ENCODE data around the gene USP2.
"Not testable (repeated sequence)": the region's sequence is repeated elsewhere in the genome, so short reads cannot be mapped to it uniquely, and the experiment has no call there.

The USP2 gene

DNA sequence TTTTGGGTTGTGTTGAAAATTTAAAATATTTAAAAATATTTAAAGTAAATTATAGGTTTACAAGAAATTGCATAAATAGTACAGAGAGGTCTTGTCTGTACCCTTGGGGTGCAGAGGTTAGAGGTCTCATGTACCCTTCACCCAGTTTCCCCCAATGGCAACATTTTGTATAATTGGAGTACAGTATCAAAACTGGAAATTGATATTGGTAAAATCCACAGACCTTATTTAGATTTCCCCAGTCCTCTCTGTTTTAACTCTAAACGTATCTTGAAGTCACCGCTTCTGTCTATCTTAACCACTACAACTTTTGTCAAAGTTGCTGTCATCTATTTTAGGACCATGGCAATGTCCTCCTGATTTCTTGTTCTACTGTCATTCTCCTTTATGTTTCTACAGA, 30.6 kb upstream of the USP2 start:
- no peak for DNase-seq (ENCODE audit: low read depth)

DNA sequence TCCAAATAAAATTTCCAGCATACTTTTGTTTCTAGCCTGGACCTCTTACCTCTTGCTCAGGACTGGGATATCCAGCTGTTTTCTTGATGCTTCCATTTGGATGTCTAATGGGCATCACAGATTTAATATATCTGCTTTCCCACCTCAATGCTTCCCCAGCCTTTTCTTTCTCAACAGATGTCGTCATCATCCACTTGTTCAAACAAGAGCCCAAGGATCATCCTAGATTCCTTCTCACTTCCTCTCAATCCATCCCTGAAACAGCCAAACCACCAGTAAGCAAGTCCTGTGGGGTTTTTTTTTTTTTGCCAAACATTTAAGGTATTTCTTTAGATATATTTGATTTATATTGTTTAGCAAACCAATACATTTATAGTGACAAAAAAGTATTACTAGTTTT, 29.0 kb upstream of the USP2 start:
- no peak for DNase-seq (ENCODE audit: low read depth)

DNA sequence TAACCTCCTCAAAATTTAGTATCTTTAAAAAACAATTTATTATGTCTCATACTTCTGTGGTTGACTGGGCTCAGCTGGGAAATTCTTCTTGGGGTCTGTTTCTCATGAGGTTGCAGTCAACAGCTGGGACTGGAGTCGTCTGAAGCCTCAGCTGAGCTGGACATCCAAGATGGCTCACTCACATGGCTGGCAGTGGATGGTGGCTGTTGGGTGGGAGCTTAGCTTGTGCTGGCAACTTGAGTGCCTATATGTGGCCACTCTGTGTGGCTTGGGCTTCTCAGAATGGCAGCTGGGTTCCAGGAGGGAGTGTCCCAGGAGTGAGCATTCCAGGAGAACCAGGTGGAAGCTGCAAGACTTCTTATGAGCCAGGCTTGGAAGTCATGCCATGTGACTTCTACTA, 28.2 kb upstream of the USP2 start:
- no peak for DNase-seq (ENCODE audit: low read depth)

DNA sequence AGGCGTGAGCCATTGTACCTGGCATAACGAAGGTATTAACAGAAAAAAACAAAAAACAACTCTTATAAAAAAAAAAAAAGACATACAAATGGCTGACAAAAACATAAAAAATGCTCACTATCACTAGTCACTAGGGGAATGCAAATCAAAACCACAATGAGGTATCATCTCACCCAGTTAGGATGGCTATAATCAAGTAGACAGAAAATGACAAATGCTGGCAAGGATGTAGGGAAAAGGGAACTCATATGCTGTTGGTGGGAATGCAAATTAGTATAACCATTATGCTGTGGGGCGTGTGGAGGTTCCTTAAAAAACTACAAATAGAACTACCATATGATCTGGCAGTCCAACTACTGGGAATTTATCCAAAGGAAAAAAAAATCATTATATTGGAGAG, 24.5 kb upstream of the USP2 start:
- no peak for DNase-seq (ENCODE audit: low read depth)

DNA sequence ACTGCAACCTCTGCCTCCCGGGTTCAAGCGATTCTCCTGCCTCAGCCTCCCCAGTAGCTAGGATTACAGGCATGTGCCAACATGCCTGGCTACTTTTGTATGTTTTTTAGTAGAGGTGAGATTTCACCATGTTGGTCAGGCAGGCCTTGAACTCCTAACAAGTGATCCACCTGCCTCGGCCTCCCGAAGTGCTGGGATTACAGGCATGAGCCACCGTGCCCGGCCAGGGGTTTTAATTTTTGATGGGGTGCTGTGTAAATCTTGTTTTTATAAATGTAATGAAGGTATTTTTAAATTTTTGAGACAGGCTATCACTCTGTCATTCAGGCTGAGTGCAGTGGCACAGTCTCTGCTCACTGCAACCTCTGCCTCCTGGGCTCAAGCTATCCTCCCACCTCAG, 24.0 kb upstream of the USP2 start:
- DNase-seq (ENCODE audit: low read depth), result not testable (repeated sequence)

DNA sequence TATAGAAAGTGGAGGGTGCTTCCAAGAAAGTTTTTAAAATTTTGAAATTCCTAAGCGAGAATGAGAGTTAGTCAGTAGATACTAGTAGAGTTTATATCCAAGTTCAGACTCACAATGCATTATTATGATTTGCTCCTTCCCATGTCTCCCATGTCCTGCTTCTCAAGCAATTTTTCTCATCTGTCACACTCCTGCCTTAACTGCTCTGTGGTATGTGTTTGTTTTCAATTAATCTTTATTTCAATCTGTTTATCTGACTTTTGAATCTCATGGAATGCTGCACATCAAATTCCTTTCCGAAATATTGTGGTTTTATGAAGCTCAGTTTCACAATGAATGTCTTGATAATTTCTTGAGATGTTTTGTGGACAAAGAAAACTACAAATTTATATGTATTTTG, 23.4 kb upstream of the USP2 start:
- DNase-seq (ENCODE audit: low read depth), result no peak

DNA sequence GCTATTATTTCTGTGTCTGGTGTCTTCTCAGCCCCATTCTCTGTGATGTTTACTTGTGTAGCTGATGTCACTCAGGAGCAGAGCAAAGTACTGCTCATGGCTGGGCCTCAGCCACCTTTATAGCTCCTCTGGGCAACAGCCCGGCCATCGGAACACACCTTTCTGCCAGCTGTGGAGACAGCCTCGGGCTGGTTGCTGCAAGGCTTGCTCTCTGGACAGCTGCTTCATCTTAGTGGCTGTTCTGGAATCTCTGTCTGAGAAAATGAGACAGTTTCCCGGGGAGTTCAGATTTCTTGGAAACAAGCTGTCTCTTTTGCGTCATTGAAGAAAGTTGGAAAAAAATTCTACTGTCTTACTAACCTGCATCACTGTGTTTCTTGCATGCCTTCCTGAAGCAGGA, 21.5 kb upstream of the USP2 start:
- no peak for DNase-seq (ENCODE audit: low read depth)

DNA sequence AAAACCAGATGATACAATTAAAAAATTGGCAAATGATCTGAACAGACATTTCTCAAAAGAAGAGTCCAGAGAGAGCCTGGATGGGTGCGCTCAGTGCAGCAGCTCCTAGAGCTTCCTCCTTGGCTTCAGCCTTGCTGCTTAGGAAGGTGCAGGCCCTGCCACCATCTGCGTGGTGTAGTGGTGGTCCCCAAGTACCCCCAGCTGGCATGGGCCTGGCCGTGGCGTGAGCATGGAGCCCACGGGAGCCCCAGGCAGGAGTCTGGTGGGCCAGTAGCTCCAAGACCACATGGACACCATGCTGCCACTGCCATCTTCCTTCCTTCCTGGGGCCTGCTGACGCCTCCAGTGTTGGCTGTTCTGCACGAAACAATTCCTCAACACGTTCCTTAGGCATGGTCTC, 21.0 kb upstream of the USP2 start:
- DNase-seq (ENCODE audit: low read depth), result no peak

DNA sequence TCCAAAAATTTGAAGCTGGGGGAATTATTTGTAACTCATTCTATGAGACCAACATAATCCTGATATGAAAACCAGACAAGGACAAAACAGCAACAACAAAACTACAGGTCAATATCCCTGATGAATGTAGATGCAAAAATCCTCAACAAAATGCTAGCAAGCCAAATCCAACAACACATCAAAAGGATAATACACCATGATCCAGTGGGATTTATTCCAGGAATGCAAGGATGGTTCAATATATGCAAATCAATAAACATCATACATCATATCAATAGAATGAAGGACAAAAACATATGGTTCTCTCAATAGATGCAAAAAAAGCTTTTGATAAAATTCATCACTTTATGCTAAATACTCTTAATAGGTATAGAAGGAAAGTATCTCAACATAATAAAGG, 19.4 kb upstream of the USP2 start:
- no peak for DNase-seq (ENCODE audit: low read depth)

DNA sequence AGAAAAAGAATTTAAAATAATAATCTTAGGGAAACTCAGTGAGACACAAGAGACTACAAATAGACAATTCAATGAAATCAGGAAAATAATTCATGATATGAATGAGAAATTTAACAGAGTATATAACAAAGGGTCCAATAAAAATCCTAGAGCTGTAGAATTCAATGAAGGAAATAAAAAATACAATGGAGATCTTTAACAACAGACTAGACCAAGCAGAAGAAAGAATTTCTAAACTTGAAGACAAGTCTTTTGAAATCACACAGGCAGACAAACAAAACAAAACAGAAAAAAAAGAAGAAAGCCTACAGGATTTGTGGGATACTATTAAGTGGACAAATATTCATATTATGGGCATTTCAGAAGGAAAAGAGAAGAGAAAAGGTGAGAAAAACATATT, 16.2 kb upstream of the USP2 start:
- DNase-seq (ENCODE audit: low read depth), result no peak

DNA sequence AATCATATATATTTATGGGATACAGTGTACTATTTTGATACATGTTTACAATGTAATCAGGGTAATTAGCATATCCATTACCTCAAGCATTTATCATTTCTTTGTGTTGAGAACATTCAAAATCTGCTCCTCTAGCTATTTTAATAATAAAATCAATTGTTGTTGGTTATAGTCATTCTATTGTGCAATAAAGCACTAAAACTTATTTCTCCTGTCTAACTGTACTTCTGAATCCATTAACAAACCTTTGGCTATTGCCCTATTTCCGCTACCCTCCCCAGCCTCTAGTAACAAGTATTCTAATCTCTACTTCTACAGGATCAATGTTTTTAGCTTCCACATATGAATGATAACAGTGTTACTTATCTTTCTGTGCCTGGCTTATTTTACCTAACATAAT, 15.3 kb upstream of the USP2 start:
- DNase-seq (ENCODE audit: low read depth), result no peak

DNA sequence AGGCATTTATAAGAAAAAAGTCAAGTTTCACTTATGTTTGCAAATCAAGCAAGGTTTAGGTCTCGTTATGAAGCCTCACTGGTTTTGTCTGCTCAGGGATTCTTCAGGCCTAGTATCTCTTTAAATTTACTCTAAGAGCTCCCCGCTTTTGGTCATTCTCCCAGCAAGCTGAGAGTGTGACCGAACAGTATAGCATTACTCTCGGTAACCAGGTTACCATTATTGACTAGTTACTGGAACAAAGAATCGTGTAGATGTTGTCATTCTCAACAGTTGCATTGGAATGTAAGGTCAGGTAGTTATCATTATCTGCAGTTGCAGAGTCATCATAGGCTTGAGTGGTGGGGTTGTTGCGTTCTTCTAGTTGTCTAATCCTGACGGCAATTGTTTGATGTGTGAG, 9.8 kb upstream of the USP2 start:
- DNase-seq (ENCODE audit: low read depth), result no peak

DNA sequence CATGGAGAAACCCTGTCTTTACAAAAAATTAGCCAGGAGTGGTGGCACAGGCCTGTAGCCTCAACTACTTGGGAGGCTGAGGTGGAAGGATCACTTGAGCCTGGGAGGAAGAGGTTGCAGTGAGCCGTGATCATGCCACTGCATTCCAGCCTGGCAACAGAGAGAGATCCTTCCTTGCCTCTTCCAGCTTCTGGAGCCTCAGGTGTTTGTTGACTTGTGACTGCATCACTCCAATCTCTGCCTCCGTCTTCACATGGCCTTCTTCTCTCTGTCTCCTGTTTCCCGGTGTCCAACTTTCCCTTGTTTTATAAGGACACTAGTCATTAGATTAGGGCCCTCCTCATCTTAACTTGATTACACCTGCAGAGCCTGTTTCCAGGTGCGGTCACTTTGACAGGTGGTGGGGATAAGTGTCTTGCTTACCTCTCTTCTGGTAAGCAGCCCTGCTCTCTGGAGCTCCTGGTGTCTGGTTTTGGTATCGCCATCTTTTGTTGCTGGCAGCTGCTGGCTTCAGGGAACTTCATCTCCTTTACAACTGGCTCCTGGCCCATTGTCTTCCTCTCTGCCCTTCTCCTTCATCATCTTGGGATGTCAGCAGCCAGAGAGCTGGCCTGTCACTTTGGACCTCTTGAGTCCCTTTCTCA, 8.2 kb upstream of the USP2 start:
- no peak for DNase-seq (ENCODE audit: low read depth)

DNA sequence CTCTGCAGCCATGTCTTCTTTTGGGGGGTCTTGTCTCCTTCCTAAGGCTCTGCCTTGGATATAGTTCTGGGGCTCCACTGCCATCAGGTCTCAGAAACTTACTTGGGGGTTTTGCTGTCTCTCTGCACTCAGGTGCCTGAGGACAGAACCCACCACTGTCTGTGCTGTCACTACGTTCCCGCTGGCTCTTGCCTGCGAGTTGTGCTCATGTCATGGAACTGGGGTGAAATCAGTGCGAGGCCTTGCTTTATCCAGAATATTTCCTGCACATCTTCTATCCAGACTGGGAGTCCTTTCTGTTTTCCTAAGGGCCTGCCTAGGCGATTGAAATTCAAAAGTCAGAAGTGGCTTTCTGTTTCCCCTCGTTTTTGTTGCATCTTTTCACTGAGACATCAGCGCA, 6.6 kb upstream of the USP2 start:
- DNase-seq (ENCODE audit: low read depth), result no peak

DNA sequence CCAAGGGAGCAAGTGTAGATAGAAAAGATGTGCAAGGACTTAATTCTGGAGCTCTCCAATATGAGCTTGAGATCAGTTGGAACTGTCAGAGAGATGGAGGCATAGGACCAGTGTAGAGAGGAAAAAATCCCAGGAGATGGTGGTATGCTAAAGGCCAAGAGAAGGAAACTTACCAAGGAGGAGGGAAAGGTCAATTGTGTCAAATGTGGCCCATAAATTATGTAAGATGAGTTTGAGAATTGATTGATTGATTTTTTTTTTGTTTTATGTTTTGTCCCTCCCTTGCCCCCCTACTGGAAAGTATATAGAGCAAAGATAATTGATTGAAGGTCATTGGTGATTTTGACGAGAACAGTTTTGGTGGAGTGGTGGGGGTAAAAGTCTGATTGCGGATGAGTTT, 2.8 kb upstream of the USP2 start:
- DNase-seq (ENCODE audit: low read depth), result no peak

DNA sequence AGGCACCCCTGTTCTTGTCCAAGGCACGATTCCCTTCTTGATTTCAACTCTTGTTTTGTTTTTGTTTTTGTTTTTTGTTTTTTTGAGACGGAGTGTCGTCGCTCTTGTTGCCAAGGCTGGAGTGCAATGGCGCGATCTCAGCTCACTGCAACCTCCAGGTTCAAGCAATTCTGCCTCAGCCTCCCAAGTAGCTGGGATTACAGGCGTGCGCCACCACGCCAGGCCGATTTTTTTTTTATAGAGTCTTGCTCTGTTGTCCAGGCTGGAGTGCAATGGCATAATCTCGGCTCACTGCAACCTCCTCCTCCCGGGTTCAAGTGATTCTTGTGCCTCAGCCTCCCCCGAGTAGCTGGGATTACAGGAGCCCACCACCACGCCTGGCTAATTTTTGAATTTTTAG, 1.0 kb upstream of the USP2 start:
- not testable (repeated sequence) for DNase-seq (ENCODE audit: low read depth)

DNA sequence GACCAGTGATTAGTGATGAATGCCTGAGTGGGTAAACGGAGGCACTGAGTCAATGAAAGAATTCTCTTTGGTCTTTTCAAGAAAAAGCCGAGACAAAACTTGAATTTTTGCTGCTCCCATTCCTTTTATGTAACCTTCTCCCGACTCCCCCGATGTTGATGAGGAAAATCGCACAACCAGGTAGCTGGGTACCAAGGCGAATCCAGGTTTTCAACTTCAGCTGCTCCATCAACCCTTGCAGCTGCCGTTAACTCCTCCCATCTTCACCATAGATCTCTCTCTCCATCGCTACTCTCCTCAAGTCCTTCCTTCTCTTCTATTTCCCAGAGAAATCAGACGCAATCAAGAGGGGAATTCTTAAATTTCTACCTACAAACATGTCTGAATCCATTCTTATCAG, 611 bp upstream of the USP2 start:
- DNase-seq (ENCODE audit: low read depth), result no peak

DNA sequence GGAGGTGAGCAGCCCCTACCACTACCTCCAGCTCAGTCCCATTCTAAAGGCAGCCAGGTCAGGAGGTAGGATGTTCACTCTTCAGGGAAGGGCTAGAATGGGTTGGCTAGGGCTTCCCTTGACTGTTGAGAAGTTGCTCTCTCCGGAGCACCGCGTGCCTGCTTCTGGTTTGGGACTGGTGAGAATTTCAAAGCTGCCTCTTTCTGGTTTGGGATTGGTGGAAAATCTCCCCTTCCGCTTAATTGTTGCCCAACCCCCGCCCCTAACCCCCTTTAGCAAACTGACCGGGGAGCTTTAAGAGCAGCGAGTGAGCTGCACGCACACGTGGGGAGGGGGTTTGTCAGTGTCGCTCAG, 686 bp downstream of the USP2 start:
- DNase-seq (ENCODE audit: low read depth), result no peak

DNA sequence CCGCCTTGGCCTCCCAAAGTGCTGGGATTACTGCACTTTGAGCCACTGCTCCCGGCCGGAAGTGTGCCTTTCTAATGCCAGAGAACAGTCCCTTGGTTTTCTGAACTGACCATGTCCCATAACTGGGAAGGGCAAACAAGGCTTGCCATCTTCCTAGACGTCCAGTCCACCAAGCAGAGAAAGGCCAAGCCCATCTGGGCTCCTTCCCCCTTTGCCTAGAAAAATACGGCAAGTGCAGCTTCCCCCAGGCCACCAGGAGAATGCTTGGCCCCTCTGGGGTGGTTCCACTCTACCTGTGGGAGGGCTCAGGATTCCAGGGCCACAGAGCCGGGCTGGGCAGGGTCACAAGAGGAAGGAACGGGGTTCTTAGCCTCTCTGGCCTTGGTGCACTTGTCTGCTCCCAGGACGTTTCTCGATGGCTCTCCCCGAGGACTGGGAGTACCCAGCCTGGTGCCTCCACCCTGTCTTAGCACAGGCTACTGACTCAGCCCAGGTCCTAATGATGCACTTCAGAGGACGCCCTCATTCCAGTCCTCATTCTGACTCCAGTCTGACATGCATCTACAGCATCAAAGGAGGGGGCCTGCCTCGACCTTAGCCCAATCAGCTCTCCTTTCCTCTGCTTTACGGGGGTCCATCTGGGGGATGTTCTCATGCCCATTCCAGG, 1.2 kb downstream of the USP2 start:
- no peak for DNase-seq (ENCODE audit: low read depth)

DNA sequence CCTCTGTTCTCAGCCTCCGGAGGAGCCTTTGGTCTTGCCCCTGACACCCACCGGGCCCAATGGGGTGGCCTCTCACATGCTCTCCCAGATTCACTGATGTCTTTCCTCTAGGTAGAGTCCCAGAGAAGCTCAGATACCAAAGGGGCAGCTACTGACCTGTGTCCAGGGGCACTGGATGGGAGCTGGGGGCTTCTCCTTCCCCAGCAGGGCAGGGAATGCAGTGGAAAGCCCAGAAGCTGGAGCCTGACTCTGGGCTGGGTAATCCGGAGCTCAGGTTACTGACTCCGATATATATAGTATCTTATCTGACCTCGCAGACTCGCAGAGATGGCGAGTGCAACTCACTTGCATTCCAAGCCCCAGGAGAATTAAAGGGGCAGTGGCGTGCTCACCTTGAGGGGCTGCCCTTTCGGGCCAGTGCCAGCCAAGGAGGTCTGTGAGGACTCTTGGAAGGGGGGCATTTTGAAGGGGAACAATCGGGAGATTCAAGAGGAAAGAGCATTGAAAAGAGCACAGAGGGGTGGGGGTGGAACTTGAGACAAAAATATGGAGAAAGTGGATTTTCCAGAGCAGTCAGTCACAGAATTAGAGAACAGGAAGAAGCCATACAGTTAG, 2.5 kb downstream of the USP2 start:
- DNase-seq (ENCODE audit: low read depth), result no peak

DNA sequence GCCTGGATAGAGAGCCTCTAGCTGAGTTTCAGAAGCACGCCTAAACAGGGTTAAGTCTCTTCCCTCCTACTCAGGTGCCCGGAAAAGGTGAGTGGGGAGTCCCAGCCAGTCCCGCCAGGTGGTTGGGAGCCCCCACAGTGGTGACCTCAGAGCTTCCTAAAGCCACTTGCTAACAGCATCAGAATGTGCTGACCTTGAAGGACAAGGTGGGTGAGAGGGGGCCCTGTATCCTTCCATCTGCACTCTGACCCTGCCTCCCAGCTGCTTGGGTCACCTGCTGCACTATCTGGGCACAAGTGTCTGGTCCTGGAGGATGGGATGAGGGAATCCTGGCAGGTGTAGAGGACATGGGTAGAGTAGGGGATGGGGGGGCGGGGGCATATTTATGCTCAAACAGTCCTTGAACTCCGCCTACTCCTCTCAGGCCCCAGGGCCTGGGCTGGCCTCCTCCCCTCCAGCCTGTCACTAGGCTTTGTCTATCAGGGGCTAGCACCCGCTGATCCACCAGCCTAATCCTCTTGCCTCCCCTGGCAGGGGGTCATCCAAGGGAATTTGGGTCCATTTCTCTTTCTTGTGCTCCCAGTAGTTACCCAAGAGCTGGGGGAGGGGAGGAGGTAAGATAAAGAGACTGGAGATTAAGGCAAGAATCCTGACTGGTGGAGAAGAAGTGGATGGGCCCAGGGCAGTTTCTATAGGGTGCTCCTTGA, 3.4 kb downstream of the USP2 start:
- DNase-seq (ENCODE audit: low read depth), result no peak

DNA sequence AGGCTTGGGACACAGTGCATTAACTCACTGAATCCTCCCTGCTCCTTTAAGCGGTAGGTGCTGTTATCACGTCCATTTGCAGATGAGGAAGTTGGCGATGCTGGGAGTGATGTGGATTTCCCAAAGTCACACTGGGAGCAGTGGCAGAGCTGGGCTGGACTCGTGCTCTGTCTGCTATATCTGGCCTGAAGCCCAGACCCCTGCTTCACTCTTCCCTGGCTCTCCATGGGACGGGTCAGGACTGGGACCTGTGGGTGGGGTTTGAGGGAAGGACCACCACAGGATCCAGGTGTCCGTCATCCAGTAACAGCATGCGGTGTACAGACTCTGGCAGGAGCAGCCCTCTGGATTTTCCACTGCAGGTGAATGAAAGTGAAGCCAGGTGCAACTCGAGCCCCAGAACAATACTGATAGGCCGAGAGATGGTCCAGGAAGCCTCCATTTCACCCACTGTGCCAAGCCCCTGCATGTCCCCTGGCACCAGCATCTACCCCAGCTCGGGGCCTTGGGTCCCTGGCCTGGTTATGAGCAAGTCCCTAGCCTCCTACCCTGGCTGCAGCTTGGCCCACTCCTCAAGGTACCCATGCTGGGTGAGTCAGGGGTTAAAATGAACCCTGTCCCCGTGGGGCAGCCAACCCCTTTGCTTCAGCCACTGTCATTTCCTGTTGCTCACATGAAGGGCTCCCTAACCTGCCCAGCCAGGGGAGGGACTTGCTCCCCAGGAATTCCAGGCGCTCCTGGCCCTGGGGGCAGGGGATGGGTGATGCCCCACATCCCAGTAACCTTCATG, 4.2 kb downstream of the USP2 start:
- DNase-seq (ENCODE audit: low read depth), result no peak
